Heart left ventricle (tissue), 13 donors: ENCODE results near the gene ALPI.

Experiments
- POLR2A ChIP-seq, 2 donors: fragments of 450-650 bp; IDR thresholded peaks; one replicate each; pipeline ENCODE4 v1.6.1; 2017; ENCODE audit warnings: antibody characterized with exemption in 2 of 2, mild to moderate bottlenecking in 2 of 2, moderate library complexity in 2 of 2
- TF ChIP-seq, protein P1 (sequence below), 12 donors: fragments of 200-600 bp; sonication (generic) in 4 of 12; IDR thresholded peaks; one replicate each; pipeline versions ENCODE4 v1.5.0 to v1.8.0; 2018 to 2022; ENCODE audit warnings: antibody characterized with exemption in 12 of 12, mild to moderate bottlenecking in 5 of 12
- donor health status: ischemic (EF 13 %, LVEDD 7.1; RV severe dilation, severe dysfunction).
- donor health status: DM: no; HTN: yes; CAD: no.
- donor health status: DM: no; HTN: no; CAD: no.
- donor health status: ischemic (EF 25% LVEDD 6.9; RV normal size, moderate dysfunction).
- donor health status: ischemic (EF 25% LVEDD 5.7; RV mildly dilated, moderate dysfunction).
- donor health status: ischemic (EF 35%, LVEDD 5.7; RV mildly dilated, moderate dysfunction).
- donor health status: nonischemic (EF 11% LVEDD 7.7; RV severe dilation, severe dysfunction).
- donor health status: DM: yes; HTN: yes; CAD: no.
- donor health status: PGD.
- donor health status: ischemic (EF 29% LVEDD 5.4; RV normal size, mild dysfunction).
- donor health status: nonischemic (EF 23%, LVEDD 6.1; RV moderate dilation, normal function).

GRCh38 chr2:232434563-232435374, 21.2 kb upstream of the ALPI start:
- no peak for TF ChIP-seq POLR2A (IDR thresholded peaks at IDR 0.05)
- TF ChIP-seq, protein P1, sequence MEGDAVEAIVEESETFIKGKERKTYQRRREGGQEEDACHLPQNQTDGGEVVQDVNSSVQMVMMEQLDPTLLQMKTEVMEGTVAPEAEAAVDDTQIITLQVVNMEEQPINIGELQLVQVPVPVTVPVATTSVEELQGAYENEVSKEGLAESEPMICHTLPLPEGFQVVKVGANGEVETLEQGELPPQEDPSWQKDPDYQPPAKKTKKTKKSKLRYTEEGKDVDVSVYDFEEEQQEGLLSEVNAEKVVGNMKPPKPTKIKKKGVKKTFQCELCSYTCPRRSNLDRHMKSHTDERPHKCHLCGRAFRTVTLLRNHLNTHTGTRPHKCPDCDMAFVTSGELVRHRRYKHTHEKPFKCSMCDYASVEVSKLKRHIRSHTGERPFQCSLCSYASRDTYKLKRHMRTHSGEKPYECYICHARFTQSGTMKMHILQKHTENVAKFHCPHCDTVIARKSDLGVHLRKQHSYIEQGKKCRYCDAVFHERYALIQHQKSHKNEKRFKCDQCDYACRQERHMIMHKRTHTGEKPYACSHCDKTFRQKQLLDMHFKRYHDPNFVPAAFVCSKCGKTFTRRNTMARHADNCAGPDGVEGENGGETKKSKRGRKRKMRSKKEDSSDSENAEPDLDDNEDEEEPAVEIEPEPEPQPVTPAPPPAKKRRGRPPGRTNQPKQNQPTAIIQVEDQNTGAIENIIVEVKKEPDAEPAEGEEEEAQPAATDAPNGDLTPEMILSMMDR (IDR thresholded peaks at IDR 0.05), result no peak
